Vagina (tissue), 2 donors: ENCODE data around the gene TAS2R41.

ENCODE experiments used
- POLR2A ChIP-seq, 2 donors: fragments of 450-650 bp; IDR thresholded peaks; one replicate each; pipeline ENCODE4 v1.6.1; 2017; ENCODE audit warnings: antibody characterized with exemption in 2 of 2, mild to moderate bottlenecking in 2 of 2, moderate library complexity in 2 of 2
- POLR2AphosphoS5 ChIP-seq, 2 donors: sonication (generic); formaldehyde crosslinking; IDR thresholded peaks; one replicate each; pipeline ENCODE4 v1.9.0; 2017; ENCODE audit warnings: antibody characterized with exemption in 2 of 2, mild to moderate bottlenecking in 2 of 2, low read depth in 1 of 2; ENCODE audit not compliant: insufficient read depth in 1 of 2
- TF ChIP-seq, protein P1 (sequence below), 3 experiments: fragments of 450-650 bp in 2 of 3; fragments of 200-600 bp in 1 of 3; sonication (generic) in 1 of 3; IDR thresholded peaks; one replicate each; pipeline ENCODE4 v1.5.1; 2017 to 2019; ENCODE audit warnings: antibody characterized with exemption in 3 of 3, mild to moderate bottlenecking in 2 of 3, moderate library complexity in 2 of 3

- TF ChIP-seq, protein P1, sequence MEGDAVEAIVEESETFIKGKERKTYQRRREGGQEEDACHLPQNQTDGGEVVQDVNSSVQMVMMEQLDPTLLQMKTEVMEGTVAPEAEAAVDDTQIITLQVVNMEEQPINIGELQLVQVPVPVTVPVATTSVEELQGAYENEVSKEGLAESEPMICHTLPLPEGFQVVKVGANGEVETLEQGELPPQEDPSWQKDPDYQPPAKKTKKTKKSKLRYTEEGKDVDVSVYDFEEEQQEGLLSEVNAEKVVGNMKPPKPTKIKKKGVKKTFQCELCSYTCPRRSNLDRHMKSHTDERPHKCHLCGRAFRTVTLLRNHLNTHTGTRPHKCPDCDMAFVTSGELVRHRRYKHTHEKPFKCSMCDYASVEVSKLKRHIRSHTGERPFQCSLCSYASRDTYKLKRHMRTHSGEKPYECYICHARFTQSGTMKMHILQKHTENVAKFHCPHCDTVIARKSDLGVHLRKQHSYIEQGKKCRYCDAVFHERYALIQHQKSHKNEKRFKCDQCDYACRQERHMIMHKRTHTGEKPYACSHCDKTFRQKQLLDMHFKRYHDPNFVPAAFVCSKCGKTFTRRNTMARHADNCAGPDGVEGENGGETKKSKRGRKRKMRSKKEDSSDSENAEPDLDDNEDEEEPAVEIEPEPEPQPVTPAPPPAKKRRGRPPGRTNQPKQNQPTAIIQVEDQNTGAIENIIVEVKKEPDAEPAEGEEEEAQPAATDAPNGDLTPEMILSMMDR (IDR thresholded peaks at IDR 0.05), result no peak
- no peak for TF ChIP-seq POLR2A (IDR thresholded peaks at IDR 0.05)
- no peak for TF ChIP-seq POLR2AphosphoS5 (IDR thresholded peaks at IDR 0.05; ENCODE audit: insufficient read depth in 1 of 2, low read depth in 1 of 2)
Observed at GRCh38 chr7:143458263-143458662, 19.4 kb upstream of the TAS2R41 start.
